ENCODE data around the gene HIBADH. TPM values are rescaled to one million over a fixed set of nuclear protein-coding genes. Genes with fewer than 3 reads are reported as not detected.

Gene HIBADH
- total RNA-seq, 2 donors from 2014 or later = 28.2 to 44.4 TPM

GRCh38 chr7:27671675-27672074 is 9.0 kb upstream of the HIBADH start:
- H3K9ac ChIP-seq (ENCODE audit: low read depth in 2 of 2, low read length in 2 of 2) = no peak overlapping the region
- H3K36me3 ChIP-seq = no peaks in the 10 kb centered on the region
- H3K4me3 ChIP-seq = no peak overlapping the region
- no peak overlapping the region for H3K27ac ChIP-seq
- no peaks in the 10 kb centered on the region for H3K27me3 ChIP-seq
- H3K9me3 ChIP-seq = no peaks in the 10 kb centered on the region
- DNase-seq = no peak
- intact Hi-C loops (cut with DNase I) = no loop called here
- TF ChIP-seq, protein P1, sequence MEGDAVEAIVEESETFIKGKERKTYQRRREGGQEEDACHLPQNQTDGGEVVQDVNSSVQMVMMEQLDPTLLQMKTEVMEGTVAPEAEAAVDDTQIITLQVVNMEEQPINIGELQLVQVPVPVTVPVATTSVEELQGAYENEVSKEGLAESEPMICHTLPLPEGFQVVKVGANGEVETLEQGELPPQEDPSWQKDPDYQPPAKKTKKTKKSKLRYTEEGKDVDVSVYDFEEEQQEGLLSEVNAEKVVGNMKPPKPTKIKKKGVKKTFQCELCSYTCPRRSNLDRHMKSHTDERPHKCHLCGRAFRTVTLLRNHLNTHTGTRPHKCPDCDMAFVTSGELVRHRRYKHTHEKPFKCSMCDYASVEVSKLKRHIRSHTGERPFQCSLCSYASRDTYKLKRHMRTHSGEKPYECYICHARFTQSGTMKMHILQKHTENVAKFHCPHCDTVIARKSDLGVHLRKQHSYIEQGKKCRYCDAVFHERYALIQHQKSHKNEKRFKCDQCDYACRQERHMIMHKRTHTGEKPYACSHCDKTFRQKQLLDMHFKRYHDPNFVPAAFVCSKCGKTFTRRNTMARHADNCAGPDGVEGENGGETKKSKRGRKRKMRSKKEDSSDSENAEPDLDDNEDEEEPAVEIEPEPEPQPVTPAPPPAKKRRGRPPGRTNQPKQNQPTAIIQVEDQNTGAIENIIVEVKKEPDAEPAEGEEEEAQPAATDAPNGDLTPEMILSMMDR (IDR thresholded peaks at IDR 0.05) = no peak
- no peaks in the 10 kb centered on the region for H3K4me1 ChIP-seq

DNA sequence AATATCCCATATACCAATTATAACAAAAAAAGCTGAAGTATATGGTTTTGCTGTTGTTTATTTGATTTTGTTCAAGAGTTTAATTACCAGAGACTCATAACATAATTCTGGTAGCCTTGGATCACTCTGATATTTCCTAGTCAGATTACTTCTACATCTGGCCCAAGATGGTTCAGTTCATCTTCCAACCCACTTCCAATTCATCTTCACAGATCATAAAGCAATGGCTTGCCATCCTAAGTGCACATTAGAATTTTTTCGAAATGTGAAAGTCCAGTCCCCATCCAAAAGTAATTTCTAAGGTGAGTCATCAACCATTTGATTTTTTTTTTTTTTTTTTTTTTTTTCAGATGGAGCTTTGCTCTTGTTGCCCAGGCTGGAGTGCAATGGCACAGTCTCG is 8.0 kb upstream of the HIBADH start:
- Histone ChIP-seq H3K4me1 (no peaks in the 10 kb centered on the region), H3K9ac (ENCODE audit: low read depth in 2 of 2, low read length in 2 of 2) (no peak overlapping the region), H3K36me3 (no peaks in the 10 kb centered on the region), H3K4me3 (no peak overlapping the region), H3K27ac (no peak overlapping the region), H3K27me3 (no peaks in the 10 kb centered on the region), H3K9me3 (no peaks in the 10 kb centered on the region)
- intact Hi-C loops (cut with DNase I) = no loop called here
- no peak for DNase-seq
- TF ChIP-seq, protein P1 (IDR thresholded peaks at IDR 0.05) = no peak

DNA sequence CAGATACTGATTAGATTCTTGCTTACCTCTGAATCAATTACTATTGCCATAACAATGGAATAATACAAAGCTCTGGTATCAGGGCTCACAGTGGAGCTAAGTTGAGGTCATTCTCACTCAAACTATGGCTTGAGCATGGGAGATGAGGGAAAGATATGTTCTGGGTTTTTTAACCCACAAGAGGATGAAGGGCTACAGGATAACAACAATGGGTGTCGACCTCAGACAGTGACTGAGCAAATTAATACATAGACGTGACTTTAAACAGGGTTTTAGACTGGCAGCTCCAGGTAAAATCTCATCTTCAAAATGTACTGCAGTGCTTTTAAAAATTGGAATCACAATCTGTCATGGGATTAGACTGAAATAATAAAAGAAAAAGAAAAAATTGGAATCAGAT is 7.5 kb upstream of the HIBADH start:
- no peaks in the 10 kb centered on the region for H3K36me3 ChIP-seq
- no peak for DNase-seq
- H3K27ac ChIP-seq = no peak overlapping the region
- no peak overlapping the region for H3K9ac ChIP-seq (ENCODE audit: low read depth in 2 of 2, low read length in 2 of 2)
- no peaks in the 10 kb centered on the region for H3K9me3 ChIP-seq
- no peaks in the 10 kb centered on the region for H3K27me3 ChIP-seq
- H3K4me3 ChIP-seq = no peak overlapping the region
- TF ChIP-seq, protein P1 (IDR thresholded peaks at IDR 0.05) = no peak
- no peaks in the 10 kb centered on the region for H3K4me1 ChIP-seq
- intact Hi-C loops (cut with DNase I) = no loop called here

DNA sequence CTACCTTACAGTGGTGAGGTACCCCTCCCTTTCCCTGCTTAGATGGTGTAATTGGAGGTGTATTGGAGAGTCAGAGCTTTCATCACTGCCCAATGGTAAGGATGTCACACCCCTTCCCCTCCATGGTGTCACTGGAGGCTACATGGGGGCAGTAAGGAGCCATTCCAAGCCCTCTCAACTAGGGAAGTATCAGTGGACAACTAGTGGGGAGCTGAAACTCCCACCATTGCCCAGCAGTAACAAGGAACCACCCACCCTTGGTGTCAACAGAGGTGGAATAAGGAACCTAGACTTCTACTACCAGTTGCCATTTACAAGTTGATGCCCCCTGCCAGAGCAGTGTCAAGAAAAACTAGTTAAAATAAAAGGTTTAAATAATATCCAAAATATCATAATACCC is 2.8 kb upstream of the HIBADH start:
- no peak overlapping the region for H3K4me3 ChIP-seq
- no peaks in the 10 kb centered on the region for H3K4me1 ChIP-seq
- DNase-seq = no peak
- no peak overlapping the region for H3K27ac ChIP-seq
- H3K9ac ChIP-seq (ENCODE audit: low read depth in 2 of 2, low read length in 2 of 2) = no peak overlapping the region
- TF ChIP-seq, protein P1 (IDR thresholded peaks at IDR 0.05) = no peak
- H3K36me3 ChIP-seq = no peaks in the 10 kb centered on the region
- intact Hi-C loops (cut with DNase I) = no loop called here
- no peaks in the 10 kb centered on the region for H3K27me3 ChIP-seq
- H3K9me3 ChIP-seq = no peaks in the 10 kb centered on the region

GRCh38 chr7:27663989-27664331 is 1.3 kb upstream of the HIBADH start:
- no peaks in the 10 kb centered on the region for H3K9me3 ChIP-seq
- DNase-seq = no peak
- no peaks in the 10 kb centered on the region for H3K36me3 ChIP-seq
- no peak overlapping the region for H3K9ac ChIP-seq (ENCODE audit: low read depth in 2 of 2, low read length in 2 of 2)
- TF ChIP-seq, protein P1 (IDR thresholded peaks at IDR 0.05) = no peak
- no peaks in the 10 kb centered on the region for H3K27me3 ChIP-seq
- intact Hi-C loops (cut with DNase I) = no loop called here
- H3K27ac ChIP-seq = no peak overlapping the region
- H3K4me1 ChIP-seq = no peaks in the 10 kb centered on the region
- no peak overlapping the region for H3K4me3 ChIP-seq
